GM12878 (cell line): Measurements from ENCODE around the gene ERP27. TPM values are rescaled to one million over a fixed set of nuclear protein-coding genes. Genes with fewer than 3 reads are reported as not detected.

Source experiments
- BHLHE40 ChIP-seq, 2 experiments: fragments of 450-650 bp in 1 of 2; IDR thresholded peaks; 2 replicates each; pipeline ENCODE4 v1.6.1; 2011 to 2017; ENCODE audit warnings: low read depth in 2 of 2, borderline replicate concordance in 1 of 2, improper control_type of control experiment in 1 of 2, low read length in 1 of 2, mild to moderate bottlenecking in 1 of 2
- DPF2 ChIP-seq: fragments of 450-650 bp; IDR thresholded peaks from 2 replicates; pipeline ENCODE4 v1.6.1; 2017; ENCODE audit warnings: mild to moderate bottlenecking
- IKZF2 ChIP-seq, 2 experiments: fragments of 450-650 bp; IDR thresholded peaks; 2 replicates each; pipeline ENCODE4 v1.6.1; 2017; ENCODE audit warnings: mild to moderate bottlenecking in 2 of 2, moderate library complexity in 2 of 2
- IRF4 ChIP-seq: IDR thresholded peaks from 2 replicates; pipeline ENCODE4 v1.6.1; 2011; ENCODE audit warnings: low read depth, low read length
- KAT2A ChIP-seq: conservative IDR thresholded peaks from 2 replicates; pipeline ENCODE4 v1.6.1; 2011; ENCODE audit warnings: low read depth, low read length; ENCODE audit not compliant: control insufficient read depth
- KDM1A ChIP-seq: fragments of 200-600 bp; sonication (generic); IDR thresholded peaks from 2 replicates; pipeline ENCODE4 v1.6.1; 2016; ENCODE audit warnings: borderline replicate concordance
- MEF2A ChIP-seq: IDR thresholded peaks from 2 replicates; pipeline ENCODE4 v1.6.1; 2011; ENCODE audit warnings: low read depth, mild to moderate bottlenecking, low read length, moderate library complexity; ENCODE audit not compliant: insufficient read depth
- MTA2 ChIP-seq: fragments of 450-650 bp; IDR thresholded peaks from 2 replicates; pipeline ENCODE4 v1.6.1; 2016; ENCODE audit warnings: low read depth, mild to moderate bottlenecking, moderate library complexity
- MYB ChIP-seq: fragments of 150-350 bp; IDR thresholded peaks from 2 replicates; pipeline ENCODE4 v1.6.1; 2014; ENCODE audit warnings: mild to moderate bottlenecking, low read depth, low read length, borderline replicate concordance
- NBN ChIP-seq: fragments of 450-650 bp; IDR thresholded peaks from 2 replicates; pipeline ENCODE4 v1.6.1; 2016
- NFXL1 ChIP-seq: fragments of 450-650 bp; IDR thresholded peaks from 2 replicates; pipeline ENCODE4 v1.6.1; 2017; ENCODE audit warnings: antibody characterized with exemption, mild to moderate bottlenecking, borderline replicate concordance
- NR2C2 ChIP-seq: IDR thresholded peaks from 2 replicates; pipeline ENCODE4 v1.6.1; 2011; ENCODE audit warnings: borderline replicate concordance, low read depth; ENCODE audit not compliant: control insufficient read depth, insufficient read length
- PAX8 ChIP-seq: fragments of 450-650 bp; IDR thresholded peaks from 2 replicates; pipeline ENCODE4 v1.6.1; 2017; ENCODE audit warnings: mild to moderate bottlenecking, moderate library complexity
- RBBP5 ChIP-seq: fragments of 200-600 bp; sonication (generic); conservative IDR thresholded peaks from 2 replicates; pipeline ENCODE4 v1.6.1; 2016
- SMAD5 ChIP-seq: IDR thresholded peaks from 2 replicates; pipeline ENCODE4 v1.6.1; 2016; ENCODE audit warnings: antibody characterized with exemption, low read depth
- SUPT20H ChIP-seq: IDR thresholded peaks from 2 replicates; pipeline ENCODE4 v1.6.1; 2011; ENCODE audit warnings: low read depth, mild to moderate bottlenecking, low read length, moderate library complexity, borderline replicate concordance; ENCODE audit not compliant: control insufficient read depth
- SUZ12 ChIP-seq: fragments of 200-600 bp; sonication (generic); IDR thresholded peaks from one replicate; pipeline ENCODE4 v1.6.1; 2018; ENCODE audit warnings: antibody characterized with exemption, mild to moderate bottlenecking; ENCODE audit not compliant: unreplicated experiment
- TARDBP ChIP-seq: IDR thresholded peaks from 2 replicates; pipeline ENCODE4 v1.6.1; 2016; ENCODE audit warnings: borderline replicate concordance
- TCF7 ChIP-seq: IDR thresholded peaks from 2 replicates; pipeline ENCODE4 v1.6.1; 2014; ENCODE audit warnings: antibody characterized with exemption, borderline replicate concordance
- WRNIP1 ChIP-seq: IDR thresholded peaks from 2 replicates; pipeline ENCODE4 v1.6.1; 2011; ENCODE audit warnings: low read depth, low read length, improper control_type of control experiment, borderline replicate concordance
- YBX1 ChIP-seq: fragments of 450-650 bp; IDR thresholded peaks from 2 replicates; pipeline ENCODE4 v1.6.1; 2016; ENCODE audit warnings: antibody characterized with exemption
- ZNF384 ChIP-seq: IDR thresholded peaks from 2 replicates; pipeline ENCODE4 v1.6.1; 2012; ENCODE audit warnings: low read depth, mild to moderate bottlenecking, low read length, improper control_type of control experiment, borderline replicate concordance
- ZSCAN29 ChIP-seq: fragments of 450-650 bp; IDR thresholded peaks from 2 replicates; pipeline ENCODE4 v1.6.1; 2017; ENCODE audit warnings: mild to moderate bottlenecking, moderate library complexity
- polyA plus RNA-seq, 11 experiments: library from polyadenylated mRNA; depleted of rRNA in 4 of 11; unstranded in 6 of 11; stranded (reverse) in 5 of 11; fragments of >200 nt; fragmentation: Nextera tagmentation in 4 of 11; fragmentation: Illumina TruSeq in 1 of 11; extraction: Ambion mirVana in 4 of 11; extraction: Trizol in 1 of 11; gene quantifications; 1 replicate in 1 of 11; 2 replicates in 10 of 11; pipeline versions ENCODE4 v1.2.1 to v1.2.3, GENCODE V29; 2011 to 2016; ENCODE audit warnings: inconsistent platforms in 2 of 11, missing spikeins in 2 of 11, low read depth in 1 of 11
- total RNA-seq, 4 experiments: library from RNA; depleted of rRNA in 3 of 4; stranded (reverse); fragments of >200 nt in 3 of 4; fragmentation: Illumina TruSeq in 1 of 4; extraction: Trizol in 1 of 4; gene quantifications; 2 replicates each; pipeline versions ENCODE4 v1.2.1 to v1.2.3, GENCODE V29; 2013 to 2021
- TF ChIP-seq, protein P1 (sequence below): IDR thresholded peaks from 2 replicates; pipeline ENCODE4 v1.6.1; 2012; ENCODE audit warnings: low read depth, low read length, improper control_type of control experiment
- TF ChIP-seq, protein P2 (sequence below): fragments of 450-650 bp; IDR thresholded peaks from 2 replicates; pipeline ENCODE4 v1.6.1; 2017; ENCODE audit warnings: low read depth, mild to moderate bottlenecking, moderate library complexity
- TF ChIP-seq, protein P3 (sequence below): fragments of 450-650 bp; IDR thresholded peaks from 2 replicates; pipeline ENCODE4 v1.6.1; 2018; ENCODE audit warnings: borderline replicate concordance, mild to moderate bottlenecking; ENCODE audit not compliant: partially characterized antibody

The ERP27 gene
- total and polyA plus RNA-seq, 10 of the 15 experiments (the other 5 are each of a cell fraction or from before 2014, with no cell fraction given): 0.91 to 2.4 (median 1.4) TPM

- no peak for TF ChIP-seq WRNIP1
- TF ChIP-seq IKZF2 (IDR thresholded peaks at IDR 0.05): peak; percentile 42 to 59; a peak in 3 of 4 replicates
- TF ChIP-seq, protein P1, sequence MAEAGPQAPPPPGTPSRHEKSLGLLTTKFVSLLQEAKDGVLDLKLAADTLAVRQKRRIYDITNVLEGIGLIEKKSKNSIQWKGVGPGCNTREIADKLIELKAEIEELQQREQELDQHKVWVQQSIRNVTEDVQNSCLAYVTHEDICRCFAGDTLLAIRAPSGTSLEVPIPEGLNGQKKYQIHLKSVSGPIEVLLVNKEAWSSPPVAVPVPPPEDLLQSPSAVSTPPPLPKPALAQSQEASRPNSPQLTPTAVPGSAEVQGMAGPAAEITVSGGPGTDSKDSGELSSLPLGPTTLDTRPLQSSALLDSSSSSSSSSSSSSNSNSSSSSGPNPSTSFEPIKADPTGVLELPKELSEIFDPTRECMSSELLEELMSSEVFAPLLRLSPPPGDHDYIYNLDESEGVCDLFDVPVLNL: no peak
- TF ChIP-seq NFXL1: no peak
- TF ChIP-seq ZSCAN29: no peak
- TF ChIP-seq NR2C2: no peak
- no peak for TF ChIP-seq TARDBP
- TF ChIP-seq TCF7: no peak
- TF ChIP-seq YBX1: no peak
- TF ChIP-seq, protein P2, sequence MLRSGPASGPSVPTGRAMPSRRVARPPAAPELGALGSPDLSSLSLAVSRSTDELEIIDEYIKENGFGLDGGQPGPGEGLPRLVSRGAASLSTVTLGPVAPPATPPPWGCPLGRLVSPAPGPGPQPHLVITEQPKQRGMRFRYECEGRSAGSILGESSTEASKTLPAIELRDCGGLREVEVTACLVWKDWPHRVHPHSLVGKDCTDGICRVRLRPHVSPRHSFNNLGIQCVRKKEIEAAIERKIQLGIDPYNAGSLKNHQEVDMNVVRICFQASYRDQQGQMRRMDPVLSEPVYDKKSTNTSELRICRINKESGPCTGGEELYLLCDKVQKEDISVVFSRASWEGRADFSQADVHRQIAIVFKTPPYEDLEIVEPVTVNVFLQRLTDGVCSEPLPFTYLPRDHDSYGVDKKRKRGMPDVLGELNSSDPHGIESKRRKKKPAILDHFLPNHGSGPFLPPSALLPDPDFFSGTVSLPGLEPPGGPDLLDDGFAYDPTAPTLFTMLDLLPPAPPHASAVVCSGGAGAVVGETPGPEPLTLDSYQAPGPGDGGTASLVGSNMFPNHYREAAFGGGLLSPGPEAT: peak; percentile 37; the same call in 1 of the 2 replicates
- TF ChIP-seq MEF2A: no peak
- TF ChIP-seq BHLHE40 (IDR thresholded peaks at IDR 0.05; ENCODE audit: borderline replicate concordance in 1 of 2, low read depth in 2 of 2, low read length in 1 of 2): peak in 1 of 2 experiments; percentile 63; a peak in 2 of 4 replicates
- TF ChIP-seq DPF2: peak; percentile 49; the same call in 1 of the 2 replicates
- peak; percentile 44; the same call in 1 of the 2 replicates for TF ChIP-seq IRF4
- no peak for TF ChIP-seq SUZ12
- TF ChIP-seq RBBP5: no peak
- peak; percentile 17; the same call in 1 of the 2 replicates for TF ChIP-seq PAX8
- TF ChIP-seq SMAD5: no peak
- no peak for TF ChIP-seq MTA2
- TF ChIP-seq NBN: 0 out of 2 replicates have a peak, but pooled peaks have one; percentile 44
- no peak for TF ChIP-seq KAT2A
- TF ChIP-seq, protein P3, sequence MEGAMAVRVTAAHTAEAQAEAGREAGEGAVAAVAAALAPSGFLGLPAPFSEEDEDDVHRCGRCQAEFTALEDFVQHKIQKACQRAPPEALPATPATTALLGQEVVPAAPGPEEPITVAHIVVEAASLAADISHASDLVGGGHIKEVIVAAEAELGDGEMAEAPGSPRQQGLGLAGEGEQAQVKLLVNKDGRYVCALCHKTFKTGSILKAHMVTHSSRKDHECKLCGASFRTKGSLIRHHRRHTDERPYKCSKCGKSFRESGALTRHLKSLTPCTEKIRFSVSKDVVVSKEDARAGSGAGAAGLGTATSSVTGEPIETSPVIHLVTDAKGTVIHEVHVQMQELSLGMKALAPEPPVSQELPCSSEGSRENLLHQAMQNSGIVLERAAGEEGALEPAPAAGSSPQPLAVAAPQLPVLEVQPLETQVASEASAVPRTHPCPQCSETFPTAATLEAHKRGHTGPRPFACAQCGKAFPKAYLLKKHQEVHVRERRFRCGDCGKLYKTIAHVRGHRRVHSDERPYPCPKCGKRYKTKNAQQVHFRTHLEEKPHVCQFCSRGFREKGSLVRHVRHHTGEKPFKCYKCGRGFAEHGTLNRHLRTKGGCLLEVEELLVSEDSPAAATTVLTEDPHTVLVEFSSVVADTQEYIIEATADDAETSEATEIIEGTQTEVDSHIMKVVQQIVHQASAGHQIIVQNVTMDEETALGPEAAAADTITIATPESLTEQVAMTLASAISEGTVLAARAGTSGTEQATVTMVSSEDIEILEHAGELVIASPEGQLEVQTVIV: no peak
- TF ChIP-seq MYB: no peak
- no peak for TF ChIP-seq KDM1A
- no peak for TF ChIP-seq SUPT20H
- no peak for TF ChIP-seq ZNF384
Measured at GRCh38 chr12:14960548-14961465, 22.5 kb upstream of the ERP27 start (continued).
